Effector memory CD4-positive, alpha-beta T cell (primary cell): ENCODE results near the gene CAMK2D.

Experiments used
- DNase-seq, 3 donors: peaks; one replicate each; pipeline ENCODE4 v3.0.0-alpha.2; 2020
- H3K27ac ChIP-seq: 2 replicates; pipeline ENCODE4 v1.7.0; 2013; ENCODE audit warnings: mild to moderate bottlenecking, low read length, moderate library complexity; ENCODE audit not compliant: insufficient read depth, poor library complexity, severe bottlenecking
- H3K27me3 ChIP-seq: replicated peaks from 2 replicates; pipeline ENCODE4 v1.7.0; 2013; ENCODE audit warnings: mild to moderate bottlenecking, low read length; ENCODE audit not compliant: insufficient read depth, control insufficient read depth, poor library complexity, severe bottlenecking
- H3K36me3 ChIP-seq: 2 replicates; pipeline ENCODE4 v1.7.0; 2013; ENCODE audit warnings: mild to moderate bottlenecking, low read length, moderate library complexity; ENCODE audit not compliant: control insufficient read depth, insufficient read depth
- H3K4me1 ChIP-seq: 2 replicates; pipeline ENCODE4 v1.7.0; 2013; ENCODE audit warnings: low read length, mild to moderate bottlenecking; ENCODE audit not compliant: control insufficient read depth, insufficient read depth, poor library complexity, severe bottlenecking
- H3K4me3 ChIP-seq: 2 replicates; pipeline ENCODE4 v1.7.0; 2013; ENCODE audit warnings: low read length, low read depth, mild to moderate bottlenecking; ENCODE audit not compliant: insufficient read depth, poor library complexity, severe bottlenecking
- H3K9me3 ChIP-seq: 2 replicates; pipeline ENCODE4 v1.7.0; 2013; ENCODE audit warnings: mild to moderate bottlenecking, low read length, moderate library complexity; ENCODE audit not compliant: control insufficient read depth

CAMK2D gene

GRCh38 chr4:113452152-113452551, 309.4 kb downstream of the CAMK2D start:
- Histone ChIP-seq H3K27me3 (no peaks in the 10 kb centered on the region), H3K9me3 (no peaks in the 10 kb centered on the region)

GRCh38 chr4:113450295-113451080, 311.1 kb downstream of the CAMK2D start:
- H3K4me3 ChIP-seq, result no peak overlapping the region
- H3K9me3 ChIP-seq, result no peaks in the 10 kb centered on the region
- no peaks in the 10 kb centered on the region for H3K27me3 ChIP-seq
- DNase-seq, result no peak
- H3K36me3 ChIP-seq, result no peaks in the 10 kb centered on the region
- no peaks in the 10 kb centered on the region for H3K4me1 ChIP-seq
- no peak overlapping the region for H3K27ac ChIP-seq

More at GRCh38 chr4:113452152-113452551, 309.4 kb downstream of the CAMK2D start:
- no peaks in the 10 kb centered on the region for H3K4me1 ChIP-seq
- no peak overlapping the region for H3K27ac ChIP-seq
- DNase-seq, result no peak
- H3K4me3 ChIP-seq, result no peak overlapping the region
- H3K36me3 ChIP-seq, result peaks cover 5% of the 10 kb centered on the region

DNA sequence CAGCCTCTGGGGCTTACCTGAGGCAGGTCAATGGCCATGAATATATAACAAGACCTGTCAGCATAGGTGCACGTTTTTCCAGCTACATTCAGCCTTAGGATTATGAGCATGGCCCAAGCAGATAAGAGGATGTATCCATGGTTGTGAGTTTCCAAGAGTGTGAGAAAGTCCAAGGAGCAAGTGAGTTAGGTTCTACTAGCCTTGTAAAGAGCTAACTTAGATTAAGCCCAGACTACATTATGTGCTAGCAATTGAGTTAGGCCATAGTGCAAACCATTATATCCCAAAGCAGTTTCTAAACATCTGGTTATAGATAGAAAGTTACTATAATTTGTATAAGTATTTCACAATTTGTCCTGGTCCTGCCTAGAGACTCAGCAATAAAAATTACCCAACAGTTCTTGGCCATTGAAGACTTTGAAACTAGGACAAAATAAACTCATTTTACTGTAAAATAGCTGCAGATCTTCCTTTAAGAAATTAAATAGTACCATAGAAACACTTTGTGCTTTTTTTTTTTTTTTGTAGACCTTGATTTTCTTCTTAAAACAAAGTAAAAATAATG, 312.0 kb downstream of the CAMK2D start:
- DNase-seq, result no peak
- H3K27ac ChIP-seq, result no peak overlapping the region
- H3K9me3 ChIP-seq, result no peaks in the 10 kb centered on the region
- no peaks in the 10 kb centered on the region for H3K27me3 ChIP-seq
- H3K4me1 ChIP-seq, result no peaks in the 10 kb centered on the region
- no peak overlapping the region for H3K4me3 ChIP-seq
- no peaks in the 10 kb centered on the region for H3K36me3 ChIP-seq

DNA sequence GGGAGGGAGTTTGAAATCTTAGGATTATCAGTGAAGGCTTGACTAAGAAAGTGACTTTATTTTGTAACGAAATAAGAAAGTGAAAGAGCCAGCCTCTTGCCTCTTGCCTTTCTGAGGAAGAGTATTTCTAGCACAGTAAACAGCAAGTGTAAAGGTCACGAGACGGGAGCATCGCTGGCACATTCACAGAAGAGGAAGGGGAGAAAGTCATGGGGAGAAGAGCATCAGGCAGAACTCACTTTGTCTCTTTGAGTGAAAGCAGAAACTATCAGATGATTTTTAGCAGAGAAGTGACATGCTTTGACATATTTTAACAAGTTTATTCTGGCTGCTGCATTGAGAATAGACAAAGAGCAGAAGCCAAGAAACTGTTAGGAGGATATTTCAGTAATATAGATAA, 313.8 kb downstream of the CAMK2D start:
- DNase-seq, result no peak

GRCh38 chr4:113447061-113447460, 314.5 kb downstream of the CAMK2D start:
- Histone ChIP-seq H3K36me3 (no peaks in the 10 kb centered on the region), H3K9me3 (no peaks in the 10 kb centered on the region), H3K4me3 (no peak overlapping the region), H3K4me1 (no peaks in the 10 kb centered on the region), H3K27ac (no peak overlapping the region), H3K27me3 (no peaks in the 10 kb centered on the region)
- DNase-seq, result no peak

More for the DNA sequence above, 313.8 kb downstream of the CAMK2D start:
- no peaks in the 10 kb centered on the region for H3K36me3 ChIP-seq
- no peaks in the 10 kb centered on the region for H3K9me3 ChIP-seq
- no peak overlapping the region for H3K4me3 ChIP-seq
- H3K27me3 ChIP-seq, result no peaks in the 10 kb centered on the region
- H3K27ac ChIP-seq, result no peak overlapping the region
- no peaks in the 10 kb centered on the region for H3K4me1 ChIP-seq

- no peaks in the 10 kb centered on the region for H3K4me1 ChIP-seq
- DNase-seq, result no peak
- no peaks in the 10 kb centered on the region for H3K27me3 ChIP-seq
- no peaks in the 10 kb centered on the region for H3K36me3 ChIP-seq
- no peaks in the 10 kb centered on the region for H3K9me3 ChIP-seq
- no peak overlapping the region for H3K27ac ChIP-seq
- no peak overlapping the region for H3K4me3 ChIP-seq
Measured at GRCh38 chr4:113446019-113446418, 315.5 kb downstream of the CAMK2D start.

- Histone ChIP-seq H3K9me3 (no peaks in the 10 kb centered on the region), H3K27me3 (no peaks in the 10 kb centered on the region), H3K36me3 (no peaks in the 10 kb centered on the region), H3K27ac (no peak overlapping the region), H3K4me1 (no peaks in the 10 kb centered on the region), H3K4me3 (no peak overlapping the region)
- DNase-seq, result no peak
Measured at GRCh38 chr4:113445286-113445685, 316.3 kb downstream of the CAMK2D start.

DNA sequence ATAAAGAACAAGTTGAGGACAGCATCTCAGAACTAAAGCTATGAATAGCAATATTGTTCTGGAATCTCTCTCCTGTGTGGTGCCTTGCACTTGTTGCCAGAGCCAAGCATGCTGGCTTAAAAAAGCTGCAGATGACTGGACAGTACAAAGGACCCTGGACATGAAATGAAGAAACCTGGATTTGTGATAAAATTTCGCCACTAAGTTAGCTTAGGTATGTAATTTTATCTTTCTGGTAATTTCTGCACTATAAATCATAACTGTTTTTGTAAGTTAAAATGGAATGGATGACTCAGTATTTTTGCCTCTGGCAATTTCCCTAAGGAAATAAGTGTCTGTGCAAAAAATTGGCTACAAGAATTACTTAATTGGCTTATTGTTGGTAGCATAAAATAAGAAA, 317.2 kb downstream of the CAMK2D start:
- no peak for DNase-seq
- H3K4me1 ChIP-seq, result no peaks in the 10 kb centered on the region
- no peaks in the 10 kb centered on the region for H3K27me3 ChIP-seq
- H3K4me3 ChIP-seq, result no peak overlapping the region
- no peaks in the 10 kb centered on the region for H3K9me3 ChIP-seq
- no peaks in the 10 kb centered on the region for H3K36me3 ChIP-seq
- H3K27ac ChIP-seq, result no peak overlapping the region

DNA sequence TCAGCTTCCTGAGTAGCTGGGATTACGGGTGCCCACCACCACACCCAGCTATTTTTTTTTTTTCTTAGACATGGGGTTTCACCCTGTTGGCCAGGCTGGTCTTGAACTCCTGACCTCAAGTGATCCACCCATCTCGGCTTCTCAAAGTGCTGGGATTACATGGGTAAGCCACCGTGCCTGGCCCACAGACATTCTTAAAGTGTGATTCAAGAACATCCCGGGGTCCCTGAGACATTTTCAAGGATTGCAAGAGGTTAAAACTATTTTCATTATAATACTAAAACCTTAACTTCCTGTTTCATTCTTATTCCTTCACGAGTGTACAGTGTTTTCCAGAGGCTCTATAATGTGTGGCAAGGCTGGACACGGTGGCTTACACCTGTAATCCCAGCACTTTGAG, 318.7 kb downstream of the CAMK2D start:
- no peak overlapping the region for H3K4me3 ChIP-seq
- H3K27ac ChIP-seq, result no peak overlapping the region
- H3K9me3 ChIP-seq, result no peaks in the 10 kb centered on the region
- no peak for DNase-seq
- H3K36me3 ChIP-seq, result no peaks in the 10 kb centered on the region
- no peaks in the 10 kb centered on the region for H3K27me3 ChIP-seq
- no peaks in the 10 kb centered on the region for H3K4me1 ChIP-seq

DNA sequence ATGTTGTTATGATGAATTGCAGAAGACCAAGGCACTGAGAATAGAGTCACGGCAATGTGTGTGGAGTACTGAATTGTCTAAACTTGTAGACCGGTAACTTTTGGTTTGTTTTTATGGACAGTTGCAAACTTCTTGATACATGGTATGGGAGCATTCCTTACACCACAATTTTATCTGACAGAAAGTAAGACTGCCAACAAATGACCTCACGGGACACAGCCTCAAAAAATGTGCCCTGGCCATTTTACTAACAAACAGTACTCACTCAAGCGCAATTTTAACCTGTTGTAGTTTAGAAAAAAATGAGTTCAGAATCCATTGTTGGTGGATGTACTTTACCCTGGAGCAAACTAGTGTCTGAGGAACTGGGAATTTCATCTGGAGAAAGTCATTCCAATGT, 321.2 kb downstream of the CAMK2D start:
- Histone ChIP-seq H3K9me3 (no peaks in the 10 kb centered on the region), H3K27me3 (no peaks in the 10 kb centered on the region), H3K4me1 (no peaks in the 10 kb centered on the region), H3K36me3 (no peaks in the 10 kb centered on the region), H3K27ac (no peak overlapping the region), H3K4me3 (no peak overlapping the region)
- DNase-seq, result no peak
